BJ (cell line): ENCODE data around the gene PLPP1. TPM values are rescaled to one million over a fixed set of nuclear protein-coding genes. Genes with fewer than 3 reads are reported as not detected.

Experiments
- CTCF ChIA-PET: fragments of 350-600 bp; formaldehyde crosslinking; extraction: SDS; loops from one replicate; lab custom pipeline; 2021; ENCODE audit warnings: antibody characterized with exemption, inconsistent platforms; lab: Yijun Ruan, JAX
- POLR2A ChIA-PET: fragments of 300-600 bp; sonication (Branson Sonifier 250); formaldehyde crosslinking; extraction: SDS; loops from one replicate; lab custom pipeline; 2021; ENCODE audit warnings: antibody characterized with exemption; lab: Charles Lee
- DNase-seq: peaks from one replicate; pipeline ENCODE4 v3.0.0-alpha.2; 2011; ENCODE audit warnings: low read depth
- H3K27me3 ChIP-seq: 2 replicates; pipeline ENCODE4 v1.6.0; 2011; ENCODE audit warnings: low read length; ENCODE audit not compliant: control insufficient read depth, insufficient read depth
- H3K36me3 ChIP-seq: 2 replicates; pipeline ENCODE4 v1.5.1; 2011; ENCODE audit warnings: low read length; ENCODE audit not compliant: control insufficient read depth, insufficient read depth
- H3K4me3 ChIP-seq: 2 replicates; pipeline ENCODE4 v1.5.1; 2011; ENCODE audit warnings: low read depth, mild to moderate bottlenecking, control low read depth, low read length
- CTCF ChIP-seq: IDR thresholded peaks from 2 replicates; pipeline ENCODE4 v1.5.1; 2011; ENCODE audit warnings: low read depth, mild to moderate bottlenecking, control low read depth, inconsistent platforms, low read length, moderate library complexity; ENCODE audit not compliant: insufficient read depth
- polyA plus RNA-seq: library from polyadenylated mRNA; depleted of rRNA; stranded (reverse); fragments of >200 nt; gene quantifications from 2 replicates; pipeline ENCODE4 v1.2.3, GENCODE V29; 2011

The PLPP1 gene
- polyA plus RNA-seq, 1 experiment = 43.1 TPM

DNA sequence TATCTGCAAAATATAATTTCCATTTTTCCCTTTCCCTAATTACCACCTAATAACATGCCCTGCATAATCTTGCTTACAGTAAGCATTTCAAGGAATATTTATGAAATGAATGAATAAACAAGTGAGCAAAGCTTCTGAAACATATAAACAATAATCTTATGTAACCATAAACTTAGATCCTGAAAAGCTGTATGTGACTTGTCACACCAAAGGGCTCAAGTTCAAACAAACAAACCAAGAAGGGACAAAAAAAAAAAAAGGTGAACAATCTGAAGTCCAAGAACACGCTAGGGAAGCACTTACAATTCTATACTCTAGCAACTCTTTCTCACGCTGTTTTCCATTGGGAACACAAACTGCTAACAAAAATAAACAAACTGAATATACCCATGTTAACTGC, 36.3 kb downstream of the PLPP1 start:
- no peaks in the 10 kb centered on the region for H3K27me3 ChIP-seq
- ChIA-PET POLR2A (no interaction called here), CTCF (no interaction called here)
- no peak for DNase-seq
- TF ChIP-seq CTCF = no peak
- H3K36me3 ChIP-seq = no peaks in the 10 kb centered on the region
- no peak overlapping the region for H3K4me3 ChIP-seq

- DNase-seq = no peak
- ChIA-PET CTCF (no interaction called here), POLR2A (no interaction called here)
Observed at GRCh38 chr5:55497712-55498111, 37.1 kb downstream of the PLPP1 start.

DNA sequence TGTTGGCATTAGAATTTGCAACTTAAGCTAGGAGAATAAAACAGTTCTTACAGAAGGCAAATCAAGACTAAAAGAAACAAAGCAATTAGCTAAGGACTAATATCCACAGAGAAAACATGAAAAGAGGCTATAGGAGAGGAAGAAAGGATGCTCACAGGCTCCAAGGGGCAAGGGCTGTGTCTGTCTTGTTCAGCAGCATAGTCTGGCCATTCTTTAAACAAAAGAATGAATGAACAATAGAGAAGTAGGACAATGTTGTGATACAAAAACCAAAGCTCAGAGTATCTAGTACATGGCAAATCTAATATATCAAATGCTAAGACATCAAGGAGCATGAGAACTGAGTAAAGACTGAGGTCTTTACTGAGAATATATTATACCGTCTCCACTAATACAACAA, 39.5 kb downstream of the PLPP1 start:
- TF ChIP-seq CTCF = no peak
- ChIA-PET CTCF (interaction anchor here (0.7 to 2.0 kb wide), 3 partner anchors 15 to 194 kb away, joined by 3 to 6 read pairs (median 3); no protein-coding TSS in a partner anchor), POLR2A (no interaction called here)
- H3K36me3 ChIP-seq = no peaks in the 10 kb centered on the region
- no peaks in the 10 kb centered on the region for H3K27me3 ChIP-seq
- DNase-seq = no peak
- H3K4me3 ChIP-seq = no peak overlapping the region

More at GRCh38 chr5:55497712-55498111, 37.1 kb downstream of the PLPP1 start:
- Histone ChIP-seq H3K4me3 (no peak overlapping the region), H3K36me3 (no peaks in the 10 kb centered on the region), H3K27me3 (no peaks in the 10 kb centered on the region)
- no peak for TF ChIP-seq CTCF

DNA sequence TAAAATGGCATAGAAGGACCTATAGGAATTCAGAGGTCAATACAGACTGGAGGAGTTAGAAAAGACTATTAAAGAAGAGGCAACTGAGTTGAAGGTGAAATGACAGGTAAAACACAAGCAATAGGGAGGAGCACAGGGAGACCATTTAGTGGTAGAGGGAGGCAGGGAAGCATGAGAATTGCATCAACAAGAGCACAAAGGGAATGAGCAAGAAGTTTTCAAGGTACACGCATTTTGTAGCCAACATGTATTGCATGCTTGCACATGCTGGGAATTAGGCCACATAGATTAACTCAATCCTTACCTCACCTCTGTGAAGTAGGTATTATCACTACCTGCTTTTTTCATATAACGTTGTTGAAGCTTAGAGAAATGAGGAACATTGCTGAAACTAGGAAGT, 42.3 kb downstream of the PLPP1 start:
- TF ChIP-seq CTCF = no peak
- POLR2A ChIA-PET = no interaction called here
- Histone ChIP-seq H3K4me3 (no peak overlapping the region), H3K36me3 (no peaks in the 10 kb centered on the region), H3K27me3 (no peaks in the 10 kb centered on the region)
- no peak for DNase-seq
- CTCF ChIA-PET = no interaction called here

GRCh38 chr5:55485073-55485472, 49.7 kb downstream of the PLPP1 start:
- ChIA-PET POLR2A (no interaction called here), CTCF (no interaction called here)
- Histone ChIP-seq H3K4me3 (no peak overlapping the region), H3K27me3 (no peaks in the 10 kb centered on the region), H3K36me3 (no peaks in the 10 kb centered on the region)
- no peak for TF ChIP-seq CTCF
- no peak for DNase-seq
